Measurements from ENCODE around the gene PTGES3. TPM values are rescaled to one million over a fixed set of nuclear protein-coding genes. Genes with fewer than 3 reads are reported as not detected.

Gene PTGES3
- total RNA-seq, 1 experiment from 2014 or later, result 394 TPM

- TF ChIP-seq ATF3 (CRISPR knock-in tag; conservative IDR thresholded peaks at IDR 0.05) (no peak), ESRRA (CRISPR knock-in tag; IDR thresholded peaks at IDR 0.05; ENCODE audit: borderline replicate concordance) (no peak), RELA (CRISPR knock-in tag; IDR thresholded peaks at IDR 0.05; ENCODE audit: borderline replicate concordance) (no peak), KAT7 (CRISPR knock-in tag; IDR thresholded peaks at IDR 0.05; ENCODE audit: borderline replicate concordance) (no peak), SP1 (CRISPR knock-in tag; conservative IDR thresholded peaks at IDR 0.05) (no peak), EMX1 (CRISPR knock-in tag; IDR thresholded peaks at IDR 0.05) (no peak)
Observed at GRCh38 chr12:56699020-56699661, 11.1 kb upstream of the PTGES3 start (continued).

- DNase-seq (ENCODE audit: low spot score) (no peak), ATAC-seq (no peak)
- Mint-ChIP-seq H3K27ac (peak overlapping the region; percentile 75), H3K4me1 (peaks cover 20% of the 10 kb centered on the region), H3K9me3 (no peaks in the 10 kb centered on the region), H3K36me3 (no peaks in the 10 kb centered on the region), H3K27me3 (ENCODE audit: low read depth) (no peaks in the 10 kb centered on the region; the same call in 1 of the 2 replicates), H3K4me3 (no peak overlapping the region)
- ChIA-PET POLR2A (no interaction called here), CTCF (no interaction called here)
- no peak for TF ChIP-seq USF1 (CRISPR knock-in tag; IDR thresholded peaks at IDR 0.05)
- no peak for TF ChIP-seq ZNF219 (CRISPR knock-in tag; IDR thresholded peaks at IDR 0.05; ENCODE audit: borderline replicate concordance)
- no peak for TF ChIP-seq CREB1 (CRISPR knock-in tag; IDR thresholded peaks at IDR 0.05)
- no peak for TF ChIP-seq NFE2L1 (CRISPR knock-in tag; IDR thresholded peaks at IDR 0.05)
- no peak for TF ChIP-seq FOXP4 (CRISPR knock-in tag; IDR thresholded peaks at IDR 0.05)
- TF ChIP-seq ZNF121 (CRISPR knock-in tag; IDR thresholded peaks at IDR 0.05), result no peak
- no peak for TF ChIP-seq HMGA2 (CRISPR knock-in tag; IDR thresholded peaks at IDR 0.05)
- no peak for TF ChIP-seq ZBTB21 (CRISPR knock-in tag; IDR thresholded peaks at IDR 0.05; ENCODE audit: borderline replicate concordance)
- TF ChIP-seq STAT6 (CRISPR knock-in tag; conservative IDR thresholded peaks at IDR 0.05; ENCODE audit: low read depth), result no peak
- TF ChIP-seq ZNF425 (CRISPR knock-in tag; conservative IDR thresholded peaks at IDR 0.05), result no peak
- TF ChIP-seq USF2 (CRISPR knock-in tag; IDR thresholded peaks at IDR 0.05), result no peak
- no peak for TF ChIP-seq CTCF (IDR thresholded peaks at IDR 0.05)
- TF ChIP-seq ESRRA (CRISPR knock-in tag; IDR thresholded peaks at IDR 0.05; ENCODE audit: borderline replicate concordance), result no peak
- no peak for TF ChIP-seq ZNF263 (CRISPR knock-in tag; IDR thresholded peaks at IDR 0.05; ENCODE audit: low read depth)
- no peak for TF ChIP-seq MAX (CRISPR knock-in tag; IDR thresholded peaks at IDR 0.05)
- TF ChIP-seq ZNF423 (CRISPR knock-in tag; IDR thresholded peaks at IDR 0.05), result no peak
- TF ChIP-seq HMGXB4 (CRISPR knock-in tag; IDR thresholded peaks at IDR 0.05), result no peak
Observed at GRCh38 chr12:56695327-56696101, 7.4 kb upstream of the PTGES3 start.
